Neuronal stem cell (in vitro differentiated cells): Measurements from ENCODE around the gene TMEM45B.
A peak's percentile ranks its signal among the peaks of the same experiment; 100 is the strongest.

ENCODE experiments used
- DNase-seq: peaks from one replicate; pipeline ENCODE4 v3.0.0-alpha.2; 2013; ENCODE audit warnings: low spot score
- H2AFZ ChIP-seq: one replicate; pipeline ENCODE4 v1.6.1; 2013; ENCODE audit warnings: mild to moderate bottlenecking, low read length, inconsistent platforms
- H2AK5ac ChIP-seq: 2 replicates; pipeline ENCODE4 v1.6.1; 2013; ENCODE audit warnings: low read depth, mild to moderate bottlenecking, inconsistent platforms, low read length, moderate library complexity, mixed read lengths
- H2BK120ac ChIP-seq: 2 replicates; pipeline ENCODE4 v1.6.1; 2013; ENCODE audit warnings: low read depth, mild to moderate bottlenecking, inconsistent platforms, low read length, moderate library complexity, mixed read lengths
- H2BK12ac ChIP-seq: one replicate; pipeline ENCODE4 v1.6.1; 2013; ENCODE audit warnings: low read length, inconsistent platforms
- H2BK15ac ChIP-seq: 2 replicates; pipeline ENCODE4 v1.6.1; 2013; ENCODE audit warnings: mild to moderate bottlenecking, low read length, inconsistent platforms, mixed read lengths
- H2BK5ac ChIP-seq: one replicate; pipeline ENCODE4 v1.6.1; 2013; ENCODE audit warnings: inconsistent platforms, mild to moderate bottlenecking, low read length, moderate library complexity
- H3K14ac ChIP-seq: one replicate; pipeline ENCODE4 v1.6.1; 2013; ENCODE audit warnings: low read length, inconsistent platforms
- H3K18ac ChIP-seq: 2 replicates; pipeline ENCODE4 v1.6.1; 2013; ENCODE audit warnings: low read length, inconsistent platforms
- H3K23ac ChIP-seq: 2 replicates; pipeline ENCODE4 v1.6.1; 2013; ENCODE audit warnings: low read depth, mild to moderate bottlenecking, mixed read lengths, low read length, inconsistent platforms; ENCODE audit not compliant: poor library complexity
- H3K27ac ChIP-seq: replicated peaks from 3 replicates; pipeline ENCODE4 v1.5.1; 2013; ENCODE audit warnings: low read length, inconsistent platforms
- H3K27me3 ChIP-seq, 3 experiments: 2 replicates each; pipeline ENCODE4 v1.6.1; 2013; ENCODE audit warnings: low read length in 3 of 3, mild to moderate bottlenecking in 2 of 3, inconsistent platforms in 1 of 3, low read depth in 1 of 3, mixed read lengths in 1 of 3, moderate library complexity in 1 of 3; ENCODE audit not compliant: control insufficient read depth in 3 of 3, insufficient read depth in 3 of 3
- H3K36me3 ChIP-seq, 2 donors: replicated peaks in 1 of 2; 2 replicates each; pipeline ENCODE4 v1.6.1; 2013; ENCODE audit warnings: low read length in 2 of 2; ENCODE audit not compliant: control insufficient read depth in 2 of 2, insufficient read depth in 2 of 2
- H3K4ac ChIP-seq: 2 replicates; pipeline ENCODE4 v1.6.1; 2013; ENCODE audit warnings: inconsistent platforms, mild to moderate bottlenecking, low read length, moderate library complexity
- H3K4me1 ChIP-seq, 2 donors: 1 replicate in 1 of 2; 2 replicates in 1 of 2; pipeline ENCODE4 v1.6.1; 2013; ENCODE audit warnings: low read length in 2 of 2, low read depth in 1 of 2; ENCODE audit not compliant: control insufficient read depth in 2 of 2, insufficient read depth in 1 of 2
- H3K4me2 ChIP-seq: one replicate; pipeline ENCODE4 v1.6.1; 2013; ENCODE audit warnings: mild to moderate bottlenecking, low read length, inconsistent platforms; ENCODE audit not compliant: insufficient read depth, poor library complexity, severe bottlenecking
- H3K4me3 ChIP-seq, 2 donors: 2 replicates each; pipeline ENCODE4 v1.5.1; 2013; ENCODE audit warnings: low read length in 2 of 2, mild to moderate bottlenecking in 2 of 2, inconsistent platforms in 1 of 2, moderate library complexity in 1 of 2
- H3K79me1 ChIP-seq: one replicate; pipeline ENCODE4 v1.6.1; 2013; ENCODE audit warnings: low read depth, mild to moderate bottlenecking, inconsistent platforms, low read length, moderate library complexity
- H3K9ac ChIP-seq: one replicate; pipeline ENCODE4 v1.6.1; 2013; ENCODE audit warnings: mild to moderate bottlenecking, low read depth, low read length, inconsistent platforms; ENCODE audit not compliant: poor library complexity
- H3K9me3 ChIP-seq, 2 donors: replicated peaks in 1 of 2; 2 replicates each; pipeline versions ENCODE3 to v1.6.1; 2013; ENCODE audit warnings: low read length in 2 of 2, mild to moderate bottlenecking in 2 of 2, inconsistent platforms in 1 of 2, low read depth in 1 of 2, mixed read lengths in 1 of 2, moderate library complexity in 1 of 2; ENCODE audit not compliant: control insufficient read depth in 2 of 2, insufficient read depth in 1 of 2
- H4K8ac ChIP-seq: one replicate; pipeline ENCODE4 v1.6.1; 2013; ENCODE audit warnings: low read depth, mild to moderate bottlenecking, inconsistent platforms, low read length, moderate library complexity
- H4K91ac ChIP-seq: one replicate; pipeline ENCODE4 v1.6.1; 2013; ENCODE audit warnings: low read length, low read depth, mild to moderate bottlenecking, inconsistent platforms; ENCODE audit not compliant: poor library complexity
- WGBS, 2 donors: extraction: QIAGEN DNeasy Blood & Tissue Kit; methylation state at CpG; one replicate each; pipeline ENCODE4 v1.1.7; 2013; ENCODE audit warnings: missing lambda C conversion rate in 2 of 2, mixed read lengths in 1 of 2; ENCODE audit not compliant: insufficient read length in 2 of 2, insufficient replicate concordance in 1 of 2; ENCODE audit errors: extremely low coverage in 2 of 2; 5-methylcytosine and 5-hydroxymethylcytosine counted together

TMEM45B gene

GRCh38 chr11:129884581-129884980 is 68.9 kb downstream of the TMEM45B start:
- DNase-seq = no peak
- Histone ChIP-seq H2BK5ac (no peak overlapping the region), H3K23ac (no peak overlapping the region), H3K27me3 (no peaks in the 10 kb centered on the region), H3K79me1 (no peaks in the 10 kb centered on the region), H2AFZ (no peak overlapping the region), H3K9ac (no peak overlapping the region), H3K14ac (no peak overlapping the region), H3K4ac (no peak overlapping the region), H3K9me3 (no peaks in the 10 kb centered on the region), H3K36me3 (peaks cover 58 to 98% of the 10 kb centered on the region in 2 donors), H3K4me2 (no peak overlapping the region), H3K4me3 (no peak overlapping the region), H4K91ac (no peak overlapping the region), H2AK5ac (no peak overlapping the region), H2BK15ac (no peak overlapping the region), H4K8ac (no peak overlapping the region), H2BK12ac (no peak overlapping the region), H3K18ac (no peak overlapping the region), H2BK120ac (no peak overlapping the region), H3K27ac (no peak overlapping the region), H3K4me1 (no peaks in the 10 kb centered on the region)
- WGBS, 2 donors = no CpG with 5 or more reads among the region's 8 CpGs

GRCh38 chr11:129885381-129885780 is 69.7 kb downstream of the TMEM45B start:
- no peak overlapping the region for H3K23ac ChIP-seq
- no peak for DNase-seq
- peaks cover 56 to 98% of the 10 kb centered on the region in 2 donors for H3K36me3 ChIP-seq
- no peak overlapping the region for H4K91ac ChIP-seq
- no peak overlapping the region for H3K4ac ChIP-seq
- no peak overlapping the region for H3K4me2 ChIP-seq
- H3K9ac ChIP-seq = no peak overlapping the region
- H3K27ac ChIP-seq = no peak overlapping the region
- no peak overlapping the region for H2BK5ac ChIP-seq
- no peak overlapping the region for H2BK12ac ChIP-seq
- no peaks in the 10 kb centered on the region for H3K4me1 ChIP-seq
- no peak overlapping the region for H2AK5ac ChIP-seq
- no CpG with 5 or more reads among the region's 12 CpGs for WGBS, 2 donors
- H3K79me1 ChIP-seq = no peaks in the 10 kb centered on the region
- no peak overlapping the region for H2AFZ ChIP-seq
- no peaks in the 10 kb centered on the region for H3K27me3 ChIP-seq
- H3K9me3 ChIP-seq = no peaks in the 10 kb centered on the region
- H3K14ac ChIP-seq = no peak overlapping the region
- no peak overlapping the region for H2BK15ac ChIP-seq
- H3K4me3 ChIP-seq = no peak overlapping the region
- H4K8ac ChIP-seq = no peak overlapping the region
- H2BK120ac ChIP-seq = no peak overlapping the region
- no peak overlapping the region for H3K18ac ChIP-seq

- no peak overlapping the region for H3K9ac ChIP-seq
- peaks cover 50 to 98% of the 10 kb centered on the region in 2 donors for H3K36me3 ChIP-seq
- H3K79me1 ChIP-seq = no peaks in the 10 kb centered on the region
- H3K18ac ChIP-seq = no peak overlapping the region
- H4K8ac ChIP-seq = no peak overlapping the region
- DNase-seq = no peak
- no peak overlapping the region for H3K4ac ChIP-seq
- peaks cover 0 to 2% of the 10 kb centered on the region in 2 donors for H3K4me1 ChIP-seq
- H3K9me3 ChIP-seq = no peaks in the 10 kb centered on the region
- H2BK5ac ChIP-seq = no peak overlapping the region
- no peak overlapping the region for H3K27ac ChIP-seq
- H3K14ac ChIP-seq = no peak overlapping the region
- H3K23ac ChIP-seq = no peak overlapping the region
- no peak overlapping the region for H3K4me3 ChIP-seq
- no peak overlapping the region for H2BK15ac ChIP-seq
- no peak overlapping the region for H2AFZ ChIP-seq
- no peak overlapping the region for H2BK120ac ChIP-seq
- no peak overlapping the region for H3K4me2 ChIP-seq
- H3K27me3 ChIP-seq = no peaks in the 10 kb centered on the region
- H4K91ac ChIP-seq = no peak overlapping the region
- H2AK5ac ChIP-seq = no peak overlapping the region
- no CpG with 5 or more reads among the region's 5 CpGs for WGBS, 2 donors
- H2BK12ac ChIP-seq = no peak overlapping the region
Measured at GRCh38 chr11:129888451-129888850, 72.8 kb downstream of the TMEM45B start.

GRCh38 chr11:129894278-129895125 is 78.9 kb downstream of the TMEM45B start:
- no peak overlapping the region for H2AK5ac ChIP-seq
- H3K36me3 ChIP-seq = peaks cover 15 to 49% of the 10 kb centered on the region in 2 donors
- no peak overlapping the region for H2BK12ac ChIP-seq
- H3K27me3 ChIP-seq = no peaks in the 10 kb centered on the region
- H3K9me3 ChIP-seq = no peaks in the 10 kb centered on the region
- no peak overlapping the region for H4K8ac ChIP-seq
- no peak overlapping the region for H3K14ac ChIP-seq
- peak overlapping the region; percentile 98 for H2AFZ ChIP-seq
- WGBS, 2 donors = 100% methylated on average over 1 of the region's 13 CpGs
- no peak overlapping the region for H2BK5ac ChIP-seq
- H4K91ac ChIP-seq = no peak overlapping the region
- H3K18ac ChIP-seq = no peak overlapping the region
- H3K23ac ChIP-seq = no peak overlapping the region
- H3K4me3 ChIP-seq = peak overlapping the region; percentile 69 to 97
- peak overlapping the region; percentile 75 for H3K4me2 ChIP-seq
- H2BK15ac ChIP-seq = no peak overlapping the region
- no peak overlapping the region for H3K27ac ChIP-seq
- H3K4ac ChIP-seq = no peak overlapping the region
- peaks cover 5 to 7% of the 10 kb centered on the region in 2 donors for H3K4me1 ChIP-seq
- no peak overlapping the region for H2BK120ac ChIP-seq
- H3K79me1 ChIP-seq = peaks cover 2% of the 10 kb centered on the region
- H3K9ac ChIP-seq = no peak overlapping the region
- DNase-seq = no peak
